Smooth muscle cell (in vitro differentiated cells): ENCODE measurements around the gene LDLRAD4. TPM values are rescaled to one million over a fixed set of nuclear protein-coding genes. Genes with fewer than 3 reads are reported as not detected.

ENCODE experiments used
- DNase-seq: peaks from one replicate; lab custom pipeline; 2025; ENCODE audit not compliant: unreplicated experiment; lab: John Stamatoyannopoulos, UW
- H2AFZ ChIP-seq: fragments of 200-600 bp; sonication (generic); 2 replicates; pipeline ENCODE4 v1.6.0; 2016; ENCODE audit warnings: antibody characterized with exemption, low read depth, mild to moderate bottlenecking
- H3F3A ChIP-seq: fragments of 200-600 bp; sonication (generic); 2 replicates; pipeline ENCODE4 v1.6.0; 2017; ENCODE audit warnings: antibody characterized with exemption, low read depth
- H3K27ac ChIP-seq: fragments of 200-600 bp; sonication (generic); 2 replicates; pipeline ENCODE4 v1.5.1; 2016; ENCODE audit warnings: low read depth, mild to moderate bottlenecking
- H3K27me3 ChIP-seq: fragments of 200-600 bp; sonication (generic); 2 replicates; pipeline ENCODE4 v1.6.1; 2016; ENCODE audit warnings: low read depth, mild to moderate bottlenecking
- H3K36me3 ChIP-seq: fragments of 200-600 bp; sonication (generic); 2 replicates; pipeline ENCODE4 v1.5.1; 2016; ENCODE audit warnings: low read depth
- H3K4me1 ChIP-seq: fragments of 200-600 bp; sonication (generic); 2 replicates; pipeline ENCODE4 v1.5.1; 2016; ENCODE audit warnings: low read depth
- H3K4me2 ChIP-seq: fragments of 200-600 bp; sonication (generic); 2 replicates; pipeline ENCODE4 v1.6.0; 2016; ENCODE audit warnings: mild to moderate bottlenecking
- H3K4me3 ChIP-seq: fragments of 200-600 bp; sonication (generic); 2 replicates; pipeline ENCODE4 v1.5.1; 2016; ENCODE audit warnings: mild to moderate bottlenecking
- H3K79me2 ChIP-seq: fragments of 200-600 bp; sonication (generic); 2 replicates; pipeline ENCODE4 v1.6.0; 2016; ENCODE audit warnings: low read depth, mild to moderate bottlenecking
- H3K9ac ChIP-seq: fragments of 200-600 bp; sonication (generic); 2 replicates; pipeline ENCODE4 v1.6.0; 2016; ENCODE audit warnings: low read depth
- H3K9me3 ChIP-seq: fragments of 200-600 bp; sonication (generic); replicated peaks from 2 replicates; pipeline ENCODE4 v1.5.1; 2016; ENCODE audit warnings: low read depth
- H4K20me1 ChIP-seq: fragments of 200-600 bp; sonication (generic); 2 replicates; pipeline ENCODE4 v1.6.0; 2016; ENCODE audit warnings: low read depth
- CTCF ChIP-seq: fragments of 200-600 bp; sonication (generic); IDR thresholded peaks from 2 replicates; pipeline ENCODE4 v1.5.1; 2017; ENCODE audit warnings: borderline replicate concordance, mild to moderate bottlenecking, antibody characterized with exemption; ENCODE audit not compliant: insufficient read depth, poor library complexity, severe bottlenecking
- WGBS: methylation state at CpG from one replicate; pipeline ENCODE4 v1.1.7; 2016; ENCODE audit warnings: low lambda C conversion rate; 5-methylcytosine and 5-hydroxymethylcytosine counted together
- polyA plus RNA-seq: library from polyadenylated mRNA; unstranded; fragments of >200 nt; fragmentation: Nextera tagmentation; extraction: Ambion mirVana; gene quantifications from 2 replicates; pipeline ENCODE4 v1.2.1, GENCODE V29; 2016
- total RNA-seq: library from RNA; depleted of rRNA; stranded (reverse); fragments of >200 nt; gene quantifications from 2 replicates; pipeline ENCODE4 v1.2.3, GENCODE V29; 2014

The LDLRAD4 gene
- total and polyA plus RNA-seq, 2 experiments from 2014 or later = 36.2 to 48.3 TPM

DNA sequence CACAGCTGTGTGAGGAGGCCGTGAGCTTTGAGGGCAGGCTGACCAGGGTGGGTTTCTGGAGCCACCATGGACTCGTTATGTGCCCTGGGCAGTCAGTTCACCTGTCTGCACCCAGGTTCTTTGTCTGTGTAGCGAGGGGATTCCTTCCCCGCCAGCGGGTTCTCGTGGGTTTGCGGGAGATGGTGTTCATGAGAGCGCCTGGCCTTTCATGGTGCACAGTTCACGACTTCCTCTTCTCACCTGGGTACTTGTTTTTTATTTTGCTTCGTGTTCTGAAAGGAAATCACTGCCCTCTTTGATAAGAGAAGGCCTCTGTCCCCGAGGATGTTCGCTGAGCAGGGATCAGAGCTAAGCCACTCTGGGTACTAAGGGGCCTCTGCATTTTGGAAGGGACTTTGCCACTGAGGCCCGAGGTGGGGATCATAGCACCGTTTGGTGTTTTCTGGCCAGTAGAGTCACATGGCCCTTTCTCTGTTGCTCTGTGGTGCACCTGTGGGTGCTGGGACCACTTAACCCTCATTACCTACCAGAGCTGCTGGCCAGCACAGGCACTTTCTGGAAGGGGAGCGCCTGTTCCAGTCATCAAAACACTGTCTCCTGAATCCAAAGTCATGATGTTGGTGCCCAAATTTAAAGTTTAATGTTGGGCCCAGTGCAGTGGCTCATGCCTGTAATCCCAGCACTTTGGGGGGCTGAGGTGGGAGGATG, 78.5 kb downstream of the LDLRAD4 start:
- no peak overlapping the region for H3K4me3 ChIP-seq
- H3F3A ChIP-seq = no peaks in the 10 kb centered on the region
- H3K9ac ChIP-seq = no peak overlapping the region
- DNase-seq = no peak
- H3K27me3 ChIP-seq = no peaks in the 10 kb centered on the region
- no peak for TF ChIP-seq CTCF
- H3K27ac ChIP-seq = no peak overlapping the region
- 95% methylated on average over 15 of the region's 15 CpGs for WGBS
- H3K79me2 ChIP-seq = peaks cover 47% of the 10 kb centered on the region
- peaks cover 5% of the 10 kb centered on the region for H3K4me1 ChIP-seq
- H2AFZ ChIP-seq = no peak overlapping the region
- no peak overlapping the region for H3K4me2 ChIP-seq
- H3K36me3 ChIP-seq = no peaks in the 10 kb centered on the region
- peaks cover 71% of the 10 kb centered on the region for H4K20me1 ChIP-seq
- no peaks in the 10 kb centered on the region for H3K9me3 ChIP-seq

GRCh38 chr18:13298262-13298661, 79.7 kb downstream of the LDLRAD4 start:
- TF ChIP-seq CTCF = no peak
- H3K27me3 ChIP-seq = no peaks in the 10 kb centered on the region
- H4K20me1 ChIP-seq = peaks cover 84% of the 10 kb centered on the region
- WGBS = 99% methylated on average over 10 of the region's 10 CpGs
- no peak overlapping the region for H3K4me3 ChIP-seq
- H3K9me3 ChIP-seq = no peaks in the 10 kb centered on the region
- no peak overlapping the region for H3K4me2 ChIP-seq
- peaks cover 1% of the 10 kb centered on the region for H3F3A ChIP-seq
- H3K36me3 ChIP-seq = no peaks in the 10 kb centered on the region
- H3K9ac ChIP-seq = no peak overlapping the region
- DNase-seq = no peak
- H3K4me1 ChIP-seq = peaks cover 12% of the 10 kb centered on the region
- H3K79me2 ChIP-seq = peaks cover 49% of the 10 kb centered on the region
- no peak overlapping the region for H2AFZ ChIP-seq
- H3K27ac ChIP-seq = no peak overlapping the region

DNA sequence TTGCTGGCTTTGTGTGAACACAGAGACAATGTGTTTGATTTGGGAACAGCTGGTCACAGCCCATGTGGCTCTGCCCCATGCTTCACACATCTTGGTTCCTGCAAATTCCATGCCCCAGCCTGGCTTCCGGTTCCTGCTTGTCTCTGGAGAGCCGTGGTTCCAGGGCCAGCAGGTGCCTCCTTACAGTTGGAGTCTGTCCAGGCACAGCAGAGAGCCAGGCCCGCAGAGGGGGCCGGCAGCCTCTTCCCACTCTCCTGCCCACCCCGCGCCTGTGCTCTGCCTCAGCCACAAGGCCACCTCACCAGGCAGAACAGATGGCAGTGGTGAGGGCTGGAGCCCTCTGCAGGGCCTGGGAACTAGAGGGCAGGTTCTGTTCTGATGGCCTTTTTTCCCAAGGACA, 81.5 kb downstream of the LDLRAD4 start:
- Histone ChIP-seq H3K36me3 (no peaks in the 10 kb centered on the region), H3K27ac (no peak overlapping the region), H3K9me3 (no peaks in the 10 kb centered on the region), H3K9ac (no peak overlapping the region), H3K4me2 (no peak overlapping the region), H3F3A (peaks cover 5% of the 10 kb centered on the region), H3K4me1 (peaks cover 12% of the 10 kb centered on the region), H2AFZ (no peak overlapping the region), H4K20me1 (peaks cover 86% of the 10 kb centered on the region), H3K4me3 (no peak overlapping the region), H3K27me3 (no peaks in the 10 kb centered on the region), H3K79me2 (peaks cover 61% of the 10 kb centered on the region)
- no peak for TF ChIP-seq CTCF
- 82% methylated on average over 6 of the region's 6 CpGs for WGBS
- DNase-seq = no peak

DNA sequence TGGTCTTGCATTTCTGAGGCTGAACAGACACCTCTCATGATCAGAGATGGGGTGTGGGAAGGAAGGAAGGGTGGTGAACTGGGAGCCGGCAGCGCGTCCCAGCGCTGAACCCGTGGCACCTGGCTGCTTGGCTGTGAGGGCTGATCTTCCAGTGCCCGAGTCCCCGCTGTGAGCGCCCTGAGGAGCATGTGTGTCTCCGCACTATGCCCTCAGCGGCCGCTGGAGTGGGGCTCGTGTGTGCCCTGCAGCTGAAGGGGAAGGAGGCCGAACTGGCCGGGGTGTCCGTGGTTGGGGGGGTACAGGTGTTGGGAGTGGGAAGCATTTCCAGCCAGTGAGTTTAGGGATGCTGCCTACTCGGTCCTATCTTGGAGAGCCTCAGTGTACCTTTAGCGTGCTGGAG, 82.2 kb downstream of the LDLRAD4 start:
- H3K36me3 ChIP-seq = no peaks in the 10 kb centered on the region
- no peak overlapping the region for H3K4me3 ChIP-seq
- TF ChIP-seq CTCF = no peak
- H3K9ac ChIP-seq = no peak overlapping the region
- no peaks in the 10 kb centered on the region for H3K27me3 ChIP-seq
- H4K20me1 ChIP-seq = peaks cover 86% of the 10 kb centered on the region
- H3K27ac ChIP-seq = no peak overlapping the region
- peaks cover 12% of the 10 kb centered on the region for H3K4me1 ChIP-seq
- WGBS = 93% methylated on average over 17 of the region's 17 CpGs
- H3F3A ChIP-seq = peaks cover 5% of the 10 kb centered on the region
- no peak overlapping the region for H3K4me2 ChIP-seq
- DNase-seq = no peak
- no peaks in the 10 kb centered on the region for H3K9me3 ChIP-seq
- H3K79me2 ChIP-seq = peaks cover 57% of the 10 kb centered on the region
- no peak overlapping the region for H2AFZ ChIP-seq
